CD4-positive, CD25-positive, alpha-beta regulatory T cell (primary cell): ENCODE measurements around the gene MYOM1. TPM values are rescaled to one million over a fixed set of nuclear protein-coding genes. Genes with fewer than 3 reads are reported as not detected.

ENCODE experiments used
- ATAC-seq, 2 donors: fragments of 150-1000 bp; cut with Tn5 transposase; one replicate each; pipeline ENCODE4 v1.10.0; 2021; ENCODE audit warnings: low read depth in 2 of 2, moderate number of reproducible peaks in 2 of 2, moderate library complexity in 1 of 2
- DNase-seq, 3 donors: peaks; one replicate each; pipeline versions ENCODE4 v3.0.0 to v3.0.0-alpha.2; 2012 to 2022; ENCODE audit warnings: mixed read lengths in 1 of 3
- H3K27ac ChIP-seq: one replicate; pipeline ENCODE4 v1.7.0; 2013; ENCODE audit warnings: mild to moderate bottlenecking, low read length; ENCODE audit not compliant: insufficient read depth, poor library complexity, severe bottlenecking
- H3K27me3 ChIP-seq: one replicate; pipeline ENCODE4 v1.7.0; 2013; ENCODE audit warnings: low read length; ENCODE audit not compliant: control insufficient read depth, insufficient read depth
- H3K36me3 ChIP-seq: one replicate; pipeline ENCODE4 v1.7.0; 2013; ENCODE audit warnings: mild to moderate bottlenecking, low read length, moderate library complexity; ENCODE audit not compliant: control insufficient read depth, insufficient read depth
- H3K4me1 ChIP-seq: 2 replicates; pipeline ENCODE4 v1.7.0; 2013; ENCODE audit warnings: mild to moderate bottlenecking, low read length; ENCODE audit not compliant: insufficient read depth, control insufficient read depth, poor library complexity, severe bottlenecking
- H3K4me3 ChIP-seq: one replicate; pipeline ENCODE4 v1.7.0; 2013; ENCODE audit warnings: low read depth, mild to moderate bottlenecking, low read length, moderate library complexity
- H3K9me3 ChIP-seq, 2 experiments: 1 replicate in 1 of 2; 2 replicates in 1 of 2; pipeline ENCODE4 v1.7.0; 2013; ENCODE audit warnings: low read length in 2 of 2, mild to moderate bottlenecking in 1 of 2, moderate library complexity in 1 of 2; ENCODE audit not compliant: control insufficient read depth in 2 of 2
- H3K27ac Mint-ChIP-seq, 3 donors: one replicate each; pipeline ENCODE4 v1.8.0; 2020 to 2022; ENCODE audit warnings: mild to moderate bottlenecking in 3 of 3, mixed read lengths in 3 of 3, moderate library complexity in 2 of 3
- H3K27me3 Mint-ChIP-seq: one replicate; pipeline ENCODE4 v1.8.0; 2022; ENCODE audit warnings: mild to moderate bottlenecking, mixed read lengths
- H3K36me3 Mint-ChIP-seq: one replicate; pipeline ENCODE4 v1.8.0; 2020; ENCODE audit warnings: mixed read lengths
- H3K4me1 Mint-ChIP-seq, 4 donors: one replicate each; pipeline ENCODE4 v1.8.0; 2020 to 2022; ENCODE audit warnings: mixed read lengths in 4 of 4, mild to moderate bottlenecking in 1 of 4
- H3K4me3 Mint-ChIP-seq, 4 donors: one replicate each; pipeline ENCODE4 v1.8.0; 2020 to 2022; ENCODE audit warnings: mild to moderate bottlenecking in 4 of 4, mixed read lengths in 4 of 4, moderate library complexity in 3 of 4
- H3K9me3 Mint-ChIP-seq, 7 donors: one replicate each; pipeline ENCODE4 v1.8.0; 2020 to 2022; ENCODE audit warnings: mixed read lengths in 7 of 7, mild to moderate bottlenecking in 3 of 7, moderate library complexity in 2 of 7
- polyA plus RNA-seq, 4 donors: library from polyadenylated mRNA; unstranded; fragments of 300-500 nt; fragmentation: Illumina TruSeq; gene quantifications; one replicate each; pipeline ENCODE4 v1.2.3, GENCODE V29; 2021
- total RNA-seq: library from RNA; stranded (reverse); gene quantifications from one replicate; pipeline ENCODE4 v1.2.3, GENCODE V29; 2022

MYOM1 gene
- total and polyA plus RNA-seq, 5 donors from 2014 or later = 0.03 to 1.4 (median 0.49) TPM

DNA sequence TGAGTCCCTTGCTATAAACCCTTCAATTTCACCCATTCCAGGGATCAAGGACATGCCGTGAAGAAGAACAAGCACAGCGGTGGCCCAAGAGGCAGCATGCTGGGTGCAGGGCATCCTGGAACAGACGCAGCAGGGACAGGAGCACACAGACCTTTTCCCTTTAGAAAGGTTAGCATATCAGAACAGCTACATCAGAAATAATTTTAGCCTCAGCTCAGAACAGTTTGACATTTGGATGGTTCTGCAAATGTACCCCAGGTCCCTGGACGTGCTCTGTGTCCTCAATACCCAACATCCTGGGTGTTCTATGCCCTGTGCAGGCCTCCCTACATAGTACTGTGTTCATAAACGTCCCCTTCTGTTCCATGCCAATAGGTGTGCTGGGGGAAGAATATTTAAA lies 80.4 kb downstream of the MYOM1 start:
- Histone ChIP-seq H3K4me1 (no peaks in the 10 kb centered on the region), H3K9me3 (peaks cover 6 to 10% of the 10 kb centered on the region in 2 experiments), H3K4me3 (no peak overlapping the region), H3K36me3 (no peaks in the 10 kb centered on the region), H3K27ac (no peak overlapping the region), H3K27me3 (no peaks in the 10 kb centered on the region)
- Mint-ChIP-seq H3K27me3 (peaks cover 34% of the 10 kb centered on the region), H3K27ac (no peak overlapping the region), H3K36me3 (peaks cover 11% of the 10 kb centered on the region), H3K4me1 (no peaks in the 10 kb centered on the region), H3K4me3 (no peak overlapping the region), H3K9me3 (peaks cover 0 to 9% (median 1%) of the 10 kb centered on the region in 7 donors)
- ATAC-seq (no peak), DNase-seq (no peak)

DNA sequence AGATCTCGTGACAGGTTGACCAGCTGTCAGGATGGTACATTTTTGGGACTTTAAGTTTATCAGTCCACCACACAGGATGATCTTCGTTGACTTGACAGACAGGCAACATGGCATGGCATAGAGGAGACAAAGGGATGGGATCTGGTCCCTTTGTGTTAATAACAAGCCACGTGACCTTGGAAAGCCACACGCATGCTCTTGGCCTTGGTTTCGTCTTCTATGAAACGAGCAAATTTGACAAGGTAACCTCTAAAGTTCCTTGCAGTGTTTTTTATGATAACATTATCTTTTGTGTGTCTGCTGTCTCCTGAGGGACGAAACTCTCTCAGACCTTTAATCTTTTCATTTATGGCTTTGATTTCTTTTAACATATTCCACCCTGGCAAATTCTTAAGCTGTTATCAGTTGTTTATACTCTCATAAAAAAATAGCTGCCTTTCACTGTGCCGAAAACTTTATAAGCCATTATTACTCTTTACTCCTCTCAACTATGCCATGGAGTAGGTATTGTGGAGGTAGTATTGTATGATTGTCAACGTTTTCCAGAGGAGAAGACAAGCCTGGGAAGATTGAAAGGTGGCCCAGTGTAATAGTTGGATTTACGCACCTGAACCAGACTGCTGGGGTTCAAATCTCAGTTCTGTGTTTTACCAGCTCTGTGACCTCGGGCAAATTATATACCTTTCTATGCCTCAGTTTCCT lies 81.3 kb downstream of the MYOM1 start:
- Mint-ChIP-seq H3K4me3 (no peak overlapping the region), H3K36me3 (peaks cover 11% of the 10 kb centered on the region), H3K27me3 (peaks cover 29% of the 10 kb centered on the region), H3K27ac (no peak overlapping the region), H3K4me1 (no peaks in the 10 kb centered on the region), H3K9me3 (peaks cover 0 to 7% (median 1%) of the 10 kb centered on the region in 7 donors)
- H3K36me3 ChIP-seq = no peaks in the 10 kb centered on the region
- H3K4me1 ChIP-seq = no peaks in the 10 kb centered on the region
- peaks cover 6 to 9% of the 10 kb centered on the region in 2 experiments for H3K9me3 ChIP-seq
- no peak for ATAC-seq
- no peak for DNase-seq
- no peak overlapping the region for H3K4me3 ChIP-seq
- H3K27me3 ChIP-seq = no peaks in the 10 kb centered on the region
- H3K27ac ChIP-seq = no peak overlapping the region

DNA sequence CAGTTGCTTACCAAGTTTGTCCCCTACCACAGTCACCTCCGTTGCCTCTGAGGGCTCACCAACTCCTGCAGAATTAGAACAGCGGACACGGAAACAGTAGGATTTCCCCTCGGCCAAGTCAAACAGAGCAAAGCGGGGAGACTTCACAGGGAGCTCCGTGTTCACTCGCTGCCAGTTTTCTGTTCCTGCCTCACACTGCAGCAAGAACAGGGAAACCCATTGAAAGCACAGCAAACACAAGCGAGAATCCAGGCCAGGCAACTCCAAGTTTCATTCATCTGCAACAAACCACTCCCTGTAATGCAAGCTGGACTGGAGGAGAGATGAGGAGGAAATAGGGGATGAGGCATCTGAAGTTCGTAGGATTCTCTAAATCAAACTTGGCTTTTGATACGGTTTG lies 84.2 kb downstream of the MYOM1 start:
- ATAC-seq = no peak
- Mint-ChIP-seq H3K27me3 (peaks cover 17% of the 10 kb centered on the region), H3K4me1 (no peaks in the 10 kb centered on the region), H3K27ac (no peak overlapping the region), H3K9me3 (no peaks in the 10 kb centered on the region), H3K4me3 (no peak overlapping the region), H3K36me3 (peaks cover 4% of the 10 kb centered on the region)
- no peak overlapping the region for H3K4me3 ChIP-seq
- no peaks in the 10 kb centered on the region for H3K36me3 ChIP-seq
- DNase-seq = no peak
- H3K4me1 ChIP-seq = no peaks in the 10 kb centered on the region
- no peak overlapping the region for H3K27ac ChIP-seq
- H3K9me3 ChIP-seq = no peaks in the 10 kb centered on the region
- no peaks in the 10 kb centered on the region for H3K27me3 ChIP-seq

DNA sequence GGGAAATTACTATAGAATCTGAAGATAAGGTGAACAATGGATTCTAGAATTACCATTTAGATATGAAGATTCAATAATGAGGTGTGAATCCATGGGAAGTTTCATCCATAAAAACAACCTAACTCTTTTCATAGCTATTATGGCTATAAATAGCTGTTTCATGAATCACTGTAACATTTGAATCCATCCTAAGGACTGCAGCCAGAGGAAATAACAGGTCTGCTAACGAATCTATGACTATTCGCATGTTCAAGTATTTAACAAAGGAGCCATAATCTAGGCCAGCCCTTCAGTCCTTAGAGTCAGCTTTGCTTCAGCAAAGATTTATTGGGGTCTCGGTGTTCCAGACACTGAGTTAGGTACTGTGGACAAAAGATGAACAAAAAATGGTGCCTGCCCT lies 87.1 kb downstream of the MYOM1 start:
- H3K36me3 ChIP-seq = no peaks in the 10 kb centered on the region
- no peak for ATAC-seq
- H3K4me3 ChIP-seq = no peak overlapping the region
- H3K27me3 ChIP-seq = no peaks in the 10 kb centered on the region
- Mint-ChIP-seq H3K36me3 (peaks cover 6% of the 10 kb centered on the region), H3K4me1 (peaks cover 0 to 4% (median 2%) of the 10 kb centered on the region in 4 donors), H3K4me3 (no peak overlapping the region), H3K27me3 (peaks cover 6% of the 10 kb centered on the region), H3K27ac (no peak overlapping the region), H3K9me3 (no peaks in the 10 kb centered on the region)
- H3K27ac ChIP-seq = no peak overlapping the region
- DNase-seq = no peak
- no peaks in the 10 kb centered on the region for H3K4me1 ChIP-seq
- H3K9me3 ChIP-seq = no peaks in the 10 kb centered on the region

DNA sequence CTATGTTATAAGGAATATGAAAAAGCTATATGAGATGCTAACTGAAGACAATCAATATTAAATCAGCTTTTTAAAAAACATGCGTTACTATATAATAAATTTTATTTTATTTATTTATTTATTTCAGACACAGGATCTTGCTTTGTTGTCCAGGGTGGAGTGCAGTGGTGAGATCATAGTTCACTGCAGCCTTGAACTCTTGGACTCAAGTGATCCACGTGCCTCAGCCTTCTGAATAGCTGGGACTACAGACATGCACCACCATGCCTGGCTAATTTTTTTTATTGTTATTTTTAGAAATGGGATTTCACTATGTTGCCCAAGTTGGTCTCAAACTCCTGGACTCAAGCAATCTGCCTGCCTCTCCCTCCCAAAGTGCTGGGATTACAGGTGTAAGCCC lies 89.4 kb downstream of the MYOM1 start:
- peaks cover 6% of the 10 kb centered on the region for H3K27me3 Mint-ChIP-seq
- H3K36me3 ChIP-seq = no peaks in the 10 kb centered on the region
- DNase-seq (no peak), ATAC-seq (no peak)
- no peak overlapping the region for H3K4me3 ChIP-seq
- no peak overlapping the region for H3K27ac Mint-ChIP-seq
- H3K27ac ChIP-seq = no peak overlapping the region
- H3K4me1 ChIP-seq = no peaks in the 10 kb centered on the region
- H3K4me3 Mint-ChIP-seq = no peak overlapping the region
- H3K27me3 ChIP-seq = no peaks in the 10 kb centered on the region
- H3K36me3 Mint-ChIP-seq = peaks cover 11% of the 10 kb centered on the region
- H3K9me3 Mint-ChIP-seq = no peaks in the 10 kb centered on the region
- H3K4me1 Mint-ChIP-seq = peaks cover 0 to 4% (median 2%) of the 10 kb centered on the region in 4 donors
- H3K9me3 ChIP-seq = no peaks in the 10 kb centered on the region

DNA sequence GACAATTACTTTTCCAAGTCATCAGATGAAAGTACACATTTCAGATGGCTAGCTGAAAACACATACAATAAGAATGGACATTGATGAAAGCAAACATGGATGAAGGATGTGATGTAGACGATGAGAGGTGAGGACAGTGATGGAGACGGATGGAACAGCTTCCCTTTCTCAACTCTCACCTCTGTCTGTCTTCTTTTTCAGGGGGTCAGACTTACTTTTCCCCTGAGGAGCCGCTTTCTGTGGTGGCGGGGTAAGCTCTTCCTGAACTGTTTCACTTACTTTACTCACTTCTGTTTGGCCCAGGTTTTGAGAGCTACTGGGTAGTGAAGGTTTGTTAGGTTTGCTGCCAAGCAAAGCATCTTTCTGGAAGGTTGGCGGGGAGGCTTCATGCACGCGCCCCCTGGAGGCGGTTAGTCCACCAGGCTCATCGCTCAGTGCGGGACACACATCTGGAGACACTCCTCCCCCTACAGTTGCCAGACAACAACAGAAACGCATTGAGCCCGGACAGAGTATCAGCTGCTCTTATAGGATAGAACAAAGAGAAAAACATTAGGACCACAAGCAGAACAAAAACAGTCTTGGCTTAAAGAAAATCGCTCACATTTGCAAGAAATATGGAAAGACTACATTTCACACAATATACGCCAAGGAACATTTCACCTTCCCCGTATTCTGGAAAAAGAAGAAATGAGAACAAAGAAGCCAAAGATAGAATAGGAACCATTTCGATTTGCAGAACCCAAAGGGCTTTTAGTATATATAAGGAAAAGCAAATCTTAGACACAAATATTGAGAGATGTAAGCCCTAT lies 90.5 kb downstream of the MYOM1 start:
- Histone ChIP-seq H3K27ac (no peak overlapping the region), H3K9me3 (no peaks in the 10 kb centered on the region), H3K4me1 (no peaks in the 10 kb centered on the region), H3K27me3 (no peaks in the 10 kb centered on the region), H3K36me3 (no peaks in the 10 kb centered on the region), H3K4me3 (no peak overlapping the region)
- H3K4me3 Mint-ChIP-seq = peak overlapping the region in 1 of 4 donors; percentile 65
- H3K9me3 Mint-ChIP-seq = peaks cover 0 to 7% (median 0%) of the 10 kb centered on the region in 7 donors
- peak overlapping the region in 2 of 3 donors; percentile 6 to 9 for H3K27ac Mint-ChIP-seq
- H3K4me1 Mint-ChIP-seq = peaks cover 0 to 4% (median 2%) of the 10 kb centered on the region in 4 donors
- peaks cover 16% of the 10 kb centered on the region for H3K36me3 Mint-ChIP-seq
- ATAC-seq (peak; percentile 84 to 88), DNase-seq (peak; percentile 50 to 84 (median 61))
- H3K27me3 Mint-ChIP-seq = peaks cover 15% of the 10 kb centered on the region

DNA sequence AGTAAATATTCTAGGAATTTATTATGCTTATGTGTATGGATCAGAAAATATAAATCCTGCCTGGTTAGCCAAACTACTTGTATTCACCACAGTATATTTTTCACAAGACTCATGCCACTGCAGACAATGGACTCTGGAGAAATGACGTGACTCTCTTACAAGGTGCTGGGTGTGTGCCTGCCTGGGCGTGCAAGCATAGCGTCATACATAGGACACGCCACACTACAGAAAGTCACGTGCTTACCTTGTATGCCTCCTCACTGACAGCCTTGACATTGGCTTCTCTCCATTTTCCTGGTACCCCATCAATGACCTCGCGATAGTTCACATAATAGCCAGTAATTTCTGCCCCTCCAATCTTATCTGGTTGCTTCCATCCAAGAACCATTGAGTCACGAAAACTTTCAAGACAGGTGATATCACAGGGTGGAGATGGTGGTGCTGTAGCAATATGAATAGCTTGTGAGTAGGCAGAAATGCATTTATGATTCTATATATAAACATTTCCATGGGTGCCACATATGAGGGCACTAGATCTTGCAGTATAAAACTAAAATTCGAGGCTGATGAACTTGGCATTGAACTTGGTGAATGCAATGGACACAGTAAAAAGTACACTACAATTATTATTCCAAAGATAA lies 93.2 kb downstream of the MYOM1 start:
- Mint-ChIP-seq H3K9me3 (peaks cover 0 to 7% (median 0%) of the 10 kb centered on the region in 7 donors), H3K4me1 (peaks cover 0 to 4% (median 2%) of the 10 kb centered on the region in 4 donors), H3K4me3 (no peak overlapping the region), H3K36me3 (peaks cover 16% of the 10 kb centered on the region), H3K27ac (no peak overlapping the region), H3K27me3 (peaks cover 15% of the 10 kb centered on the region)
- Histone ChIP-seq H3K4me1 (no peaks in the 10 kb centered on the region), H3K9me3 (no peaks in the 10 kb centered on the region), H3K36me3 (no peaks in the 10 kb centered on the region), H3K27ac (no peak overlapping the region), H3K4me3 (no peak overlapping the region), H3K27me3 (no peaks in the 10 kb centered on the region)
- DNase-seq (no peak), ATAC-seq (no peak)
